ENCODE data around the gene TIGD3. TPM values are rescaled to one million over a fixed set of nuclear protein-coding genes. Genes with fewer than 3 reads are reported as not detected.

Gene TIGD3
- total RNA-seq, 4 donors from 2014 or later, result 0.19 to 0.26 (median 0.20) TPM; not detected in 1

GRCh38 chr11:65315866-65316226 is 38.7 kb upstream of the TIGD3 start:
- no peak for TF ChIP-seq CTCF (IDR thresholded peaks at IDR 0.05)
- no peak for TF ChIP-seq POLR2A (IDR thresholded peaks at IDR 0.05)
- 14 to 15% methylated on average over 8 of the region's 8 CpGs for WGBS, 2 donors
- H3K4me3 ChIP-seq (ENCODE audit: low read depth, poor library complexity, severe bottlenecking), result peak overlapping the region; percentile 49
- DNase-seq (ENCODE audit: low spot score in 2 of 2), result no peak
- intact Hi-C loops (cut with DNase I; ENCODE audit: low total_unique reads), result loop anchor here (5.0 kb wide), 1 partner anchor 39 kb away; no protein-coding TSS in a partner anchor

DNA sequence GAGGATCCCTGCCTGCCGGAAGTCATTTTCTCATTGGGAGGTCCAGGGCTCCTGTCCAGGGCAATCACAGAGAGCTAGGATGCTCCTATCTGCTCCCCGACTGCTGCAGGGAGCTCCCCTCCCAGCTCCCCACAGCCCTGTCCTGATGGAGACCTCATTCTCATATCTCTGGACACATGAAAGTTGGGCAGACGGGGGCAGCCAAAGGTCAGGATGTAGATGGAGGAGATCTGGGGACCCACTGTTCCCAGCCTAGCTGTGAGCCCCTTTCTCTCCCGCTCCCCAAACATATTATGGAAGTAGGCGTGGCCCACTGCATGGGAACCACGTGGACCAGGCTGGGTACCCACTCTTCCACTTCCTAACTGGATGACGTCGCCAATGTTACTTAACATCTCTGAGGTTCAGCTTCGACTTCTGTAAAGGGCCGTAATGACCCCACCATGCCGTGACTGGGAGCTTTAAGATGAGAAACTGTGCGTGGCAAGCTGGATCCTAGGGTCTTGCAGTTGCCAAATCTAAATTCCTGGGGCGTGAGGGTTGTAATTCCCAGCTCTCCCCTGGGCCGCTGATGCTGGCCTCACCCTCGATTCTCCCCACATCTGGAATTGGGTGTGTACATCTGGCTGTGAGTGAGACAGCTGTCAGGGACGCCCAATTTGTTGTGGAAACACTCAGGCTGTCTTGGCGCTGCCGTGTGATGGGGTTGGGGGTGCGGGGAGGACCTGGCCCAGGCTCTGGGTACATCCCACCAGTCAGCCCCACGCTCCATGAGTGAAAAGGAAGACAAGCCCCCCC is 38.1 kb upstream of the TIGD3 start:
- 21 to 23% methylated on average over 17 to 20 of the region's 20 CpGs for WGBS, 2 donors

DNA sequence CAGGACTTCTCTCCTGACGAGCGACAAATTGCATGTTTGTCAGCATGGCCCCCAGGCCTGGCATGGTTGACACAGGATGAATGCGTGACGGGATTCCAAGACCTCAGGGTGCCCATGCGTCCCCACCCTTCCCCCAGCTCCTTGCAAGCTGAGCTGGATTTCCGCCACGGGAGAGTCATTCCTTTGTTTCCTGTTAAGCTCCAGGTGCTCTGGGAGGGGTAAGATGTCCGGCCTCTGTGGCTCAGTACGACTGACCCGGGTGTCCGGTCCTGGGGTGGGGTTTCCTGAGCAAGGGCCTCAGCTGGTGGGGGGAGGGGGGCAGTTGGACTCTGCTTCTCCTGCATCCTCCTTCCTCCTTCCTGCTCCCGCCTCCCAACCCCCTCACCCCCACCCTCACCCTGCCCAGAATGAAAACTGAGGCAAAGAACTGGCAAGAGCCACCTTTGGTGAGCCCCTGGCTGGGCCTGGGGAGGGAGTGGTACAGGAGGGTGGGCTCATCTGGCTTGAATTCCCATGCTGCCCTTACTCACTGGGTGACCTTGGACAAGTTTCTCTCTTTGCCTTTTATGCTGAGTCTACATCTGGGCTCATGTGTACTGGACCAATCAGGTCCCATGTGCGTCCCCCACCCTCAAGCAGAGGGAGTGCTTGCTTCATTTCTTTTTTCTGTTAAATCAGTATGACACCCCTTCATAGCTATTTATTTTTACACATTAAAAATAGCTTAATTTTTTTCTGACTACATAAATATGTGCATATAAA is 37.3 kb upstream of the TIGD3 start:
- intact Hi-C loops (cut with DNase I; ENCODE audit: low total_unique reads), result loop anchor here (5.0 kb wide), 1 partner anchor 40 kb away; no protein-coding TSS in a partner anchor
- WGBS, 2 donors, result 15 to 33% methylated on average over 11 to 13 of the region's 13 CpGs
- no peak overlapping the region for H3K4me3 ChIP-seq (ENCODE audit: low read depth, poor library complexity, severe bottlenecking)
- DNase-seq (ENCODE audit: low spot score in 2 of 2), result peak; percentile 63 to 94
- no peak for TF ChIP-seq CTCF (IDR thresholded peaks at IDR 0.05)
- no peak for TF ChIP-seq POLR2A (IDR thresholded peaks at IDR 0.05)

More for the DNA sequence above, 38.1 kb upstream of the TIGD3 start:
- intact Hi-C loops (cut with DNase I; ENCODE audit: low total_unique reads), result loop anchor here (5.0 kb wide), 1 partner anchor 39 kb away; no protein-coding TSS in a partner anchor
- TF ChIP-seq POLR2A (IDR thresholded peaks at IDR 0.05) (no peak), CTCF (IDR thresholded peaks at IDR 0.05) (no peak)
- peak overlapping the region; percentile 49 for H3K4me3 ChIP-seq (ENCODE audit: low read depth, poor library complexity, severe bottlenecking)
- peak; percentile 54 to 93 for DNase-seq (ENCODE audit: low spot score in 2 of 2)

DNA sequence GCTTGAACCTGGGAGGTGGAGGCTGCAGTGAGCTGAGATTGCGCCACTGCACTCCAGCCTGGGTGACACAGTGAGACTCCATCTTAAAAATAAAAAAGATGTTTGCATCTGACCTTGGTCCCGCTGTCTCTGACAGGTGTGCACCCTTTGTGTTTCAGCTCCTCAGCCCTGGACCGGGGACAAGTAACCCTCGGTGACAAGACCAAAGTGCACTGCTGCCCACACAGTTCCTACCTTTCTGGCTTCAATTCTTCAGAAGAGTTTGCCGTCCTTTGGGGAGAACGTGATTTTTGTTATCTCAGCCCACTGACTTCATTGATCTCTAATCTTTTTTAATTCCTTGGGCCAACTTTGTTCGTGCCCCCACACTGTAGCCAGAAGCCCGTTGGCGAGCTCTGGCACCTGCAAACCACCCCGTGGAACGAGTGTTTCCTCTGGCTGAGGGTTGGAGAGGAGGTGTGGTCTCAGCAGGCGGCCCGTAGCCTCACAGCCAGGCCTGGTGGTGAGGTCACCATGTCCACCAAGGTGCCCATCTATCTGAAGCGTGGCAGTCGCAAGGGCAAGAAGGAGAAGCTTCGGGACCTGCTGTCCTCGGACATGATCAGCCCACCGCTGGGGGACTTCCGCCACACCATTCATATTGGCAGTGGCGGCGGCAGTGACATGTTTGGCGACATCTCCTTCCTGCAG is 34.0 kb upstream of the TIGD3 start:
- no peak for TF ChIP-seq CTCF (IDR thresholded peaks at IDR 0.05)
- TF ChIP-seq POLR2A (IDR thresholded peaks at IDR 0.05), result no peak
- no peak for DNase-seq (ENCODE audit: low spot score in 2 of 2)
- WGBS, 2 donors, result 80 to 83% methylated on average over 21 to 22 of the region's 22 CpGs
- no peak overlapping the region for H3K4me3 ChIP-seq (ENCODE audit: low read depth, poor library complexity, severe bottlenecking)
- intact Hi-C loops (cut with DNase I; ENCODE audit: low total_unique reads), result no loop called here

DNA sequence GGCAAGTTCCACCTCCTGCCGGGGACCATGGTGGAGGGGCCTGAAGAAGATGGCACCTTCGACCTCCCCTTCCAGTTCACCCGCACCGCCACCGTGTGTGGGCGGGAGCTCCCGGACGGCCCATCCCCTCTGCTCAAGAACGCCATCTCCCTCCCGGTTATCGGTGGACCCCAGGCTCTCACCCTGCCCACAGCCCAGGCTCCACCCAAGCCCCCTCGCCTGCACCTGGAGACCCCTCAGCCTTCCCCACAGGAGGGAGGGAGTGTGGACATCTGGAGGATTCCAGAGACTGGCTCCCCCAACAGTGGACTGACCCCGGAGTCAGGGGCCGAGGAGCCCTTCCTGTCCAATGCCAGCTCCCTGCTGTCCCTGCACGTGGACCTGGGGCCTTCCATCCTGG is 33.5 kb upstream of the TIGD3 start:
- 86 to 89% methylated on average over 14 to 15 of the region's 15 CpGs for WGBS, 2 donors
- TF ChIP-seq CTCF (IDR thresholded peaks at IDR 0.05) (no peak), POLR2A (IDR thresholded peaks at IDR 0.05) (no peak)
- no peak overlapping the region for H3K4me3 ChIP-seq (ENCODE audit: low read depth, poor library complexity, severe bottlenecking)
- intact Hi-C loops (cut with DNase I; ENCODE audit: low total_unique reads), result no loop called here
- DNase-seq (ENCODE audit: low spot score in 2 of 2), result no peak

Measured in lower leg skin (tissue), 4 donors.